Adrenal gland (tissue), 5 donors: ENCODE data around the gene PKIB.

Source experiments
- CTCF ChIP-seq, 6 experiments: fragments of 450-650 bp in 4 of 6; fragments of 200-600 bp in 2 of 6; sonication (generic) in 1 of 6; IDR thresholded peaks; 1 replicate in 5 of 6; 2 replicates in 1 of 6; pipeline versions ENCODE4 v1.5.1 to v1.8.0; 2016 to 2021; ENCODE audit warnings: antibody characterized with exemption in 6 of 6, mild to moderate bottlenecking in 2 of 6, moderate library complexity in 1 of 6
- POLR2A ChIP-seq, 2 donors: fragments of 450-650 bp; IDR thresholded peaks; one replicate each; pipeline ENCODE4 v1.6.1; 2017; ENCODE audit warnings: antibody characterized with exemption in 2 of 2, mild to moderate bottlenecking in 2 of 2, moderate library complexity in 1 of 2
- donor health status: DM: no; HTN: no; CAD: no.

GRCh38 chr6:122620902-122621301, 10.7 kb downstream of the PKIB start:
- TF ChIP-seq CTCF (IDR thresholded peaks at IDR 0.05): no peak
- TF ChIP-seq POLR2A (IDR thresholded peaks at IDR 0.05): no peak
